Measurements from ENCODE around the gene FAM163B.

FAM163B gene

GRCh38 chr9:133542002-133542401, 67.2 kb downstream of the FAM163B start:
- no peaks in the 10 kb centered on the region for H3K4me1 ChIP-seq (ENCODE audit: control insufficient read depth, insufficient read depth, low read length)
- no peak for TF ChIP-seq ZNF223 (tag by site-specific recombination; IDR thresholded peaks at IDR 0.05)
- no peak for TF ChIP-seq SCRT1 (tag by site-specific recombination; IDR thresholded peaks at IDR 0.05; ENCODE audit: borderline replicate concordance)
- no peak for TF ChIP-seq ZNF639 (tag by site-specific recombination; IDR thresholded peaks at IDR 0.05)
- no peak for TF ChIP-seq ZNF416 (tag by site-specific recombination; IDR thresholded peaks at IDR 0.05)
- TF ChIP-seq ELK4 (IDR thresholded peaks at IDR 0.05; ENCODE audit: borderline replicate concordance, low read depth, low read length), result no peak
- no peak for TF ChIP-seq ZNF777 (tag by site-specific recombination; IDR thresholded peaks at IDR 0.05; ENCODE audit: borderline replicate concordance)
- TF ChIP-seq ZNF76 (tag by site-specific recombination; IDR thresholded peaks at IDR 0.05; ENCODE audit: borderline replicate concordance, low read depth), result no peak
- no peak for TF ChIP-seq ZNF510 (tag by site-specific recombination; IDR thresholded peaks at IDR 0.05; ENCODE audit: insufficient replicate concordance)
- TF ChIP-seq PRDM6 (tag by site-specific recombination; IDR thresholded peaks at IDR 0.05), result no peak
- no peak for TF ChIP-seq ZNF837 (tag by site-specific recombination; IDR thresholded peaks at IDR 0.05)
- H3K36me3 ChIP-seq (ENCODE audit: control insufficient read depth in 2 of 2, insufficient read depth in 1 of 2, low read length in 2 of 2), result no peaks in the 10 kb centered on the region
- no peak overlapping the region for H3K4me3 ChIP-seq (ENCODE audit: low read depth, low read length)
- ChIA-PET CTCF (no interaction called here), POLR2A (no interaction called here)
- H3K27ac ChIP-seq (ENCODE audit: extremely low read depth, low read depth, low read length), result no peak overlapping the region
- H3K9me3 ChIP-seq (ENCODE audit: control insufficient read depth, insufficient read depth, low read depth, low read length), result no peaks in the 10 kb centered on the region

GRCh38 chr9:133540698-133541025, 68.5 kb downstream of the FAM163B start:
- CTCF ChIA-PET, result interaction anchor here (0.8 kb wide), 1 partner anchor 359 kb away, joined by 3 read pairs; no protein-coding TSS in a partner anchor
- POLR2A ChIA-PET, result no interaction called here
- TF ChIP-seq ZSCAN16 (tag by site-specific recombination; IDR thresholded peaks at IDR 0.05), result no peak
- TF ChIP-seq ZNF398 (tag by site-specific recombination; IDR thresholded peaks at IDR 0.05), result no peak
- no peak for TF ChIP-seq ZNF548 (tag by site-specific recombination; IDR thresholded peaks at IDR 0.05)
- TF ChIP-seq ZNF768 (tag by site-specific recombination; IDR thresholded peaks at IDR 0.05), result no peak
- no peak for TF ChIP-seq KLF17 (tag by site-specific recombination; IDR thresholded peaks at IDR 0.05)
- TF ChIP-seq GLI2 (tag by site-specific recombination; IDR thresholded peaks at IDR 0.05; ENCODE audit: borderline replicate concordance, low read depth), result no peak
- no peak for TF ChIP-seq ZNF707 (tag by site-specific recombination; IDR thresholded peaks at IDR 0.05)
- TF ChIP-seq ZNF24 (tag by site-specific recombination; IDR thresholded peaks at IDR 0.05), result no peak
- no peak for TF ChIP-seq ZNF571 (tag by site-specific recombination; IDR thresholded peaks at IDR 0.05)
- TF ChIP-seq ZNF169 (tag by site-specific recombination; IDR thresholded peaks at IDR 0.05), result no peak
- no peak for TF ChIP-seq ZBTB1 (tag by site-specific recombination; IDR thresholded peaks at IDR 0.05)
- no peak for TF ChIP-seq ZNF335 (tag by site-specific recombination; conservative IDR thresholded peaks at IDR 0.05)
- no peak for TF ChIP-seq WT1 (tag by site-specific recombination; IDR thresholded peaks at IDR 0.05)
- no peak for TF ChIP-seq SP2 (tag by site-specific recombination; IDR thresholded peaks at IDR 0.05)
- H3K27ac ChIP-seq (ENCODE audit: extremely low read depth, low read depth, low read length), result no peak overlapping the region
- no peak overlapping the region for H3K4me3 ChIP-seq (ENCODE audit: low read depth, low read length)
- no peaks in the 10 kb centered on the region for H3K9me3 ChIP-seq (ENCODE audit: control insufficient read depth, insufficient read depth, low read depth, low read length)
- H3K4me1 ChIP-seq (ENCODE audit: control insufficient read depth, insufficient read depth, low read length), result no peaks in the 10 kb centered on the region
- H3K36me3 ChIP-seq (ENCODE audit: control insufficient read depth in 2 of 2, insufficient read depth in 1 of 2, low read length in 2 of 2), result no peaks in the 10 kb centered on the region
